Rectal smooth muscle tissue (tissue), 1 donor: Measurements from ENCODE around the gene CIC.
"Not testable (repeated sequence)": the region's sequence is repeated elsewhere in the genome, so short reads cannot be mapped to it uniquely, and the experiment has no call there.

Experiments
- H3K27ac ChIP-seq: one replicate; pipeline ENCODE4 v1.7.0; 2013; ENCODE audit warnings: low read depth, low read length, inconsistent platforms
- H3K27me3 ChIP-seq: one replicate; pipeline ENCODE4 v1.7.0; 2013; ENCODE audit warnings: low read length; ENCODE audit not compliant: control insufficient read depth, insufficient read depth
- H3K36me3 ChIP-seq: one replicate; pipeline ENCODE4 v1.7.0; 2013; ENCODE audit warnings: low read length; ENCODE audit not compliant: control insufficient read depth, insufficient read depth
- H3K4me1 ChIP-seq: one replicate; pipeline ENCODE4 v1.7.0; 2013; ENCODE audit warnings: low read length; ENCODE audit not compliant: control insufficient read depth, insufficient read depth
- H3K4me3 ChIP-seq: one replicate; pipeline ENCODE4 v1.7.0; 2013; ENCODE audit warnings: low read length
- H3K9ac ChIP-seq: one replicate; pipeline ENCODE4 v1.7.0; 2013; ENCODE audit warnings: low read length

Gene CIC

GRCh38 chr19:42324655-42325307 lies 55.7 kb downstream of the CIC start:
- H3K9ac ChIP-seq = no peak overlapping the region
- peak overlapping the region; percentile 9 for H3K4me3 ChIP-seq
- no peaks in the 10 kb centered on the region for H3K36me3 ChIP-seq
- H3K4me1 ChIP-seq = peaks cover 9% of the 10 kb centered on the region
- H3K27me3 ChIP-seq = peaks cover 10% of the 10 kb centered on the region
- H3K27ac ChIP-seq = no peak overlapping the region

- Histone ChIP-seq H3K36me3 (no peaks in the 10 kb centered on the region), H3K4me1 (peaks cover 9% of the 10 kb centered on the region)
Measured at GRCh38 chr19:42325308-42325895, 56.4 kb downstream of the CIC start, which contains the start of gene MEGF8. Gene MEGF8 (plus strand): TSS chr19:42325635. CDS start chr19:42326244, 609 bp downstream.

GRCh38 chr19:42325896-42326771 lies 57.1 kb downstream of the CIC start:
- peak overlapping the region; percentile 79 for H3K27ac ChIP-seq

More at GRCh38 chr19:42325308-42325895, 56.4 kb downstream of the CIC start, which contains the start of gene MEGF8:
- Histone ChIP-seq H3K9ac (peak within 1 kb of the TSS; percentile 71), H3K27me3 (peaks cover 10% of the 10 kb centered on the region), H3K27ac (peak within 1 kb of the TSS; percentile 79), H3K4me3 (peak within 1 kb of the TSS; percentile 95)

GRCh38 chr19:42326969-42327368 lies 57.9 kb downstream of the CIC start:
- no peak overlapping the region for H3K9ac ChIP-seq
- H3K4me3 ChIP-seq = no peak overlapping the region
- H3K4me1 ChIP-seq = peaks cover 9% of the 10 kb centered on the region

More at GRCh38 chr19:42325896-42326771, 57.1 kb downstream of the CIC start:
- Histone ChIP-seq H3K9ac (peak overlapping the region; percentile 71), H3K36me3 (no peaks in the 10 kb centered on the region), H3K4me3 (peak overlapping the region; percentile 95), H3K4me1 (peaks cover 9% of the 10 kb centered on the region), H3K27me3 (peaks cover 10% of the 10 kb centered on the region)

GRCh38 chr19:42327381-42327780 lies 58.3 kb downstream of the CIC start:
- no peak overlapping the region for H3K4me3 ChIP-seq
- no peaks in the 10 kb centered on the region for H3K36me3 ChIP-seq
- H3K27me3 ChIP-seq = peaks cover 6% of the 10 kb centered on the region
- H3K9ac ChIP-seq = no peak overlapping the region
- peaks cover 9% of the 10 kb centered on the region for H3K4me1 ChIP-seq
- no peak overlapping the region for H3K27ac ChIP-seq

More at GRCh38 chr19:42326969-42327368, 57.9 kb downstream of the CIC start:
- no peaks in the 10 kb centered on the region for H3K36me3 ChIP-seq
- no peak overlapping the region for H3K27ac ChIP-seq
- peaks cover 10% of the 10 kb centered on the region for H3K27me3 ChIP-seq

- Histone ChIP-seq H3K4me3 (no peak overlapping the region), H3K9ac (no peak overlapping the region), H3K4me1 (peaks cover 9% of the 10 kb centered on the region), H3K36me3 (no peaks in the 10 kb centered on the region), H3K27me3 (peaks cover 5% of the 10 kb centered on the region), H3K27ac (no peak overlapping the region)
Measured at GRCh38 chr19:42328106-42328505, 59.1 kb downstream of the CIC start.

- Histone ChIP-seq H3K9ac (no peak overlapping the region), H3K27me3 (peaks cover 2% of the 10 kb centered on the region), H3K4me1 (peaks cover 9% of the 10 kb centered on the region), H3K27ac (no peak overlapping the region), H3K36me3 (no peaks in the 10 kb centered on the region), H3K4me3 (no peak overlapping the region)
Measured at GRCh38 chr19:42328854-42329253, 59.8 kb downstream of the CIC start.

GRCh38 chr19:42330241-42330711 lies 61.2 kb downstream of the CIC start:
- Histone ChIP-seq H3K27ac (no peak overlapping the region), H3K27me3 (no peaks in the 10 kb centered on the region), H3K36me3 (peaks cover 3% of the 10 kb centered on the region), H3K9ac (no peak overlapping the region), H3K4me1 (peaks cover 9% of the 10 kb centered on the region), H3K4me3 (no peak overlapping the region)

- H3K27ac ChIP-seq = peak overlapping the region; percentile 33
- not testable (repeated sequence) for H3K27me3 ChIP-seq, H3K4me1 ChIP-seq, H3K9ac ChIP-seq, H3K4me3 ChIP-seq, H3K36me3 ChIP-seq
Measured at GRCh38 chr19:42331333-42331732, 62.3 kb downstream of the CIC start.

- no peak overlapping the region for H3K9ac ChIP-seq
Measured at GRCh38 chr19:42332059-42332458, 63.0 kb downstream of the CIC start.

GRCh38 chr19:42333018-42333417 lies 64.0 kb downstream of the CIC start:
- Histone ChIP-seq H3K27me3 (no peaks in the 10 kb centered on the region), H3K4me1 (no peaks in the 10 kb centered on the region), H3K4me3 (no peak overlapping the region), H3K27ac (no peak overlapping the region), H3K36me3 (peaks cover 6% of the 10 kb centered on the region), H3K9ac (no peak overlapping the region)

More at GRCh38 chr19:42332059-42332458, 63.0 kb downstream of the CIC start:
- Histone ChIP-seq H3K27me3 (no peaks in the 10 kb centered on the region), H3K27ac (no peak overlapping the region), H3K4me1 (peaks cover 2% of the 10 kb centered on the region), H3K4me3 (no peak overlapping the region), H3K36me3 (peaks cover 6% of the 10 kb centered on the region)
